ENCODE results near the gene TOX2. TPM values are rescaled to one million over a fixed set of nuclear protein-coding genes. Genes with fewer than 3 reads are reported as not detected.

TOX2 gene
- total and polyA plus RNA-seq, 2 of the 4 experiments (the other 2 are of a cell fraction), result 1.3 to 17.5 TPM

DNA sequence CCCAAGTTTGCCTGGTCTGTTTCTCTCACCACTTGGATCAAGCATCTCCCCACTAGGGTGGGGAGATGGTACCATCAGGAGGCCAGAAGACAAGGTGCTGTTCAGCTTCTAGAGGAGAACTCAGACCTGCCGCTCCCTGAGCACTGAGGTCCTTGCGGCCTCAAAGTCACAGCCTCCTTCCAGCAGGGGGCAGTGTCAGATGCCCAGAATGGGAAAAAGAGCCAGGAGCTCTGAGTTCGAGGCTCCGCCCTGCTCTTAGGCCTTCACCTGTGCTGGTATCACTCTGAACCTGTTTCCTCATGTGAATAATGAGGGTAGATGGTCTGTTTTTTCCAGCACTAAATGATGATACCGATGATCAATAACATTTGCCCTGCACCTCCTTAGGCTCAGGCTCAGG lies 68.7 kb downstream of the TOX2 start:
- Histone ChIP-seq H4K20me1 (ENCODE audit: insufficient read depth, low read length) (peaks cover 14% of the 10 kb centered on the region; the same call in 1 of the 2 replicates), H2BK5ac (ENCODE audit: low read depth, low read length, poor library complexity, severe bottlenecking) (no peak overlapping the region), H3K4ac (ENCODE audit: low read depth, low read length) (no peak overlapping the region), H3K79me1 (ENCODE audit: low read depth in 1 of 2, low read length in 2 of 2) (peaks cover 19 to 67% of the 10 kb centered on the region in 2 experiments), H3K56ac (ENCODE audit: extremely low read depth, insufficient read depth, low read length) (no peak overlapping the region), H3K9ac (ENCODE audit: low read depth, low read length) (no peak overlapping the region), H2BK20ac (ENCODE audit: low read depth, low read length) (no peak overlapping the region), H4K91ac (ENCODE audit: insufficient read depth, low read depth, low read length) (no peak overlapping the region), H2BK15ac (ENCODE audit: low read depth, low read length) (no peak overlapping the region), H2AFZ (replicated peaks; ENCODE audit: low read length, poor library complexity) (peak overlapping the region; percentile 24), H4K5ac (ENCODE audit: low read depth, low read length) (no peak overlapping the region), H4K8ac (ENCODE audit: low read depth in 2 of 2, low read length in 2 of 2) (0 out of 4 replicates have a peak overlapping the region, but pooled peaks of 1 of the 2 experiments have one; percentile 17), H3K36me3 (ENCODE audit: control insufficient read depth, insufficient read depth, low read length) (peaks cover 3% of the 10 kb centered on the region; the same call in 1 of the 2 replicates), H3K27me3 (ENCODE audit: control insufficient read depth, insufficient read depth, low read length) (no peaks in the 10 kb centered on the region), H3K27ac (ENCODE audit: insufficient read depth, low read length) (no peak overlapping the region), H3K4me1 (ENCODE audit: control insufficient read depth, insufficient read depth, low read length) (peaks cover 7% of the 10 kb centered on the region), H3K18ac (ENCODE audit: low read depth, low read length) (no peak overlapping the region), H3K9me3 (ENCODE audit: control insufficient read depth, insufficient read depth, low read length) (no peaks in the 10 kb centered on the region), H3K14ac (replicated peaks; ENCODE audit: low read depth, low read length) (no peak overlapping the region), H2AK5ac (ENCODE audit: low read depth, low read length) (peak overlapping the region; percentile 83; the same call in 1 of the 2 replicates), H2AK9ac (replicated peaks; ENCODE audit: low read depth, low read length, poor library complexity) (peak overlapping the region; percentile 59), H3K9me1 (ENCODE audit: insufficient read depth, low read length) (peaks cover 8% of the 10 kb centered on the region), H3K23ac (ENCODE audit: low read depth, low read length) (no peak overlapping the region), H2BK120ac (ENCODE audit: low read depth, low read length) (no peak overlapping the region), H3K4me2 (ENCODE audit: low read depth, low read length) (no peak overlapping the region), H3K4me3 (ENCODE audit: insufficient read depth, low read depth, low read length) (no peak overlapping the region)
- intact Hi-C loops (cut with micrococcal nuclease) (no loop called here), in situ Hi-C loops (cut with MboI; ENCODE audit: low sequenced_read_pairs) (no loop called here), dilution Hi-C loops (cut with HindIII; ENCODE audit: low sequenced_read_pairs, unreplicated experiment) (no loop called here)
- ATAC-seq (ENCODE audit: low read depth), result no peak
- ChIA-PET POLR2A (ENCODE audit: unreplicated experiment) (no interaction called here), CTCF (no interaction called here)
- WGBS, 2 experiments (ENCODE audit: extremely low coverage in 2 of 2, insufficient read length in 1 of 2), result 100% methylated on average over 2 of the region's 5 CpGs; no CpG with 5 or more reads in 1 of the 2 experiments
- BruUV-seq (replicated peaks), result no TSS peak
- TF ChIP-seq, protein P1, sequence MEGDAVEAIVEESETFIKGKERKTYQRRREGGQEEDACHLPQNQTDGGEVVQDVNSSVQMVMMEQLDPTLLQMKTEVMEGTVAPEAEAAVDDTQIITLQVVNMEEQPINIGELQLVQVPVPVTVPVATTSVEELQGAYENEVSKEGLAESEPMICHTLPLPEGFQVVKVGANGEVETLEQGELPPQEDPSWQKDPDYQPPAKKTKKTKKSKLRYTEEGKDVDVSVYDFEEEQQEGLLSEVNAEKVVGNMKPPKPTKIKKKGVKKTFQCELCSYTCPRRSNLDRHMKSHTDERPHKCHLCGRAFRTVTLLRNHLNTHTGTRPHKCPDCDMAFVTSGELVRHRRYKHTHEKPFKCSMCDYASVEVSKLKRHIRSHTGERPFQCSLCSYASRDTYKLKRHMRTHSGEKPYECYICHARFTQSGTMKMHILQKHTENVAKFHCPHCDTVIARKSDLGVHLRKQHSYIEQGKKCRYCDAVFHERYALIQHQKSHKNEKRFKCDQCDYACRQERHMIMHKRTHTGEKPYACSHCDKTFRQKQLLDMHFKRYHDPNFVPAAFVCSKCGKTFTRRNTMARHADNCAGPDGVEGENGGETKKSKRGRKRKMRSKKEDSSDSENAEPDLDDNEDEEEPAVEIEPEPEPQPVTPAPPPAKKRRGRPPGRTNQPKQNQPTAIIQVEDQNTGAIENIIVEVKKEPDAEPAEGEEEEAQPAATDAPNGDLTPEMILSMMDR (conservative IDR thresholded peaks at IDR 0.05; ENCODE audit: low read depth, low read length), result peak; percentile 7; the same call in 1 of the 2 replicates
- TF ChIP-seq, protein P2, sequence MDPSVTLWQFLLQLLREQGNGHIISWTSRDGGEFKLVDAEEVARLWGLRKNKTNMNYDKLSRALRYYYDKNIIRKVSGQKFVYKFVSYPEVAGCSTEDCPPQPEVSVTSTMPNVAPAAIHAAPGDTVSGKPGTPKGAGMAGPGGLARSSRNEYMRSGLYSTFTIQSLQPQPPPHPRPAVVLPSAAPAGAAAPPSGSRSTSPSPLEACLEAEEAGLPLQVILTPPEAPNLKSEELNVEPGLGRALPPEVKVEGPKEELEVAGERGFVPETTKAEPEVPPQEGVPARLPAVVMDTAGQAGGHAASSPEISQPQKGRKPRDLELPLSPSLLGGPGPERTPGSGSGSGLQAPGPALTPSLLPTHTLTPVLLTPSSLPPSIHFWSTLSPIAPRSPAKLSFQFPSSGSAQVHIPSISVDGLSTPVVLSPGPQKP (IDR thresholded peaks at IDR 0.05; ENCODE audit: borderline replicate concordance, low read depth, low read length), result no peak
- no peak for DNase-seq

Measured in IMR-90 (cell line).